IMR-90 (cell line): Measurements from ENCODE around the gene TMEM130. TPM values are rescaled to one million over a fixed set of nuclear protein-coding genes. Genes with fewer than 3 reads are reported as not detected.

Experiments used
- ATAC-seq: fragments of 200-7000 bp; cut with Tn5 transposase; 2 replicates; pipeline ENCODE4 v1.9.1; 2020; ENCODE audit warnings: low read depth, mild to moderate bottlenecking, moderate library complexity
- BruUV-seq: library from RNA; stranded (reverse); fragments of 400-500 nt; replicated peaks from 2 replicates; lab custom pipeline; 2021; lab: Mats Ljungman, UMichigan
- CTCF ChIA-PET: fragments of 300-600 bp; formaldehyde crosslinking; extraction: SDS; loops from one replicate; lab custom pipeline; 2021; ENCODE audit warnings: antibody characterized with exemption; lab: Yijun Ruan, JAX
- POLR2A ChIA-PET: fragments of 300-600 bp; sonication (Branson Sonifier 250); formaldehyde crosslinking; loops from one replicate; lab custom pipeline; 2022; ENCODE audit warnings: antibody characterized with exemption; ENCODE audit not compliant: unreplicated experiment; lab: Charles Lee
- DNase-seq: peaks from one replicate; pipeline ENCODE4 v3.0.0; 2013
- H2AFZ ChIP-seq: replicated peaks from 2 replicates; pipeline ENCODE3; 2013; ENCODE audit warnings: low read length, mild to moderate bottlenecking; ENCODE audit not compliant: poor library complexity
- H2AK5ac ChIP-seq: 2 replicates; pipeline ENCODE4 v1.6.1; 2013; ENCODE audit warnings: low read depth, low read length, inconsistent platforms
- H2AK9ac ChIP-seq: replicated peaks from 2 replicates; pipeline ENCODE3; 2013; ENCODE audit warnings: mild to moderate bottlenecking, low read depth, low read length, moderate library complexity; ENCODE audit not compliant: poor library complexity
- H2BK120ac ChIP-seq: 2 replicates; pipeline ENCODE4 v1.6.1; 2013; ENCODE audit warnings: low read depth, low read length, inconsistent platforms
- H2BK15ac ChIP-seq: 3 replicates; pipeline ENCODE4 v1.6.1; 2013; ENCODE audit warnings: low read depth, low read length, inconsistent platforms
- H2BK20ac ChIP-seq: 2 replicates; pipeline ENCODE4 v1.6.1; 2013; ENCODE audit warnings: low read depth, mild to moderate bottlenecking, inconsistent platforms, low read length, moderate library complexity
- H2BK5ac ChIP-seq: 2 replicates; pipeline ENCODE4 v1.6.1; 2013; ENCODE audit warnings: mild to moderate bottlenecking, low read depth, low read length, inconsistent platforms; ENCODE audit not compliant: poor library complexity, severe bottlenecking
- H3K14ac ChIP-seq: replicated peaks from 2 replicates; pipeline ENCODE4 v1.6.1; 2013; ENCODE audit warnings: low read depth, low read length, inconsistent platforms
- H3K18ac ChIP-seq: 2 replicates; pipeline ENCODE4 v1.6.1; 2013; ENCODE audit warnings: low read depth, low read length, control low read depth
- H3K23ac ChIP-seq: 2 replicates; pipeline ENCODE4 v1.6.1; 2013; ENCODE audit warnings: low read depth, low read length, inconsistent platforms
- H3K27ac ChIP-seq: 2 replicates; pipeline ENCODE4 v1.5.1; 2013; ENCODE audit warnings: mild to moderate bottlenecking, control low read depth, low read length; ENCODE audit not compliant: insufficient read depth
- H3K27me3 ChIP-seq: 2 replicates; pipeline ENCODE4 v1.6.1; 2013; ENCODE audit warnings: low read length; ENCODE audit not compliant: control insufficient read depth, insufficient read depth
- H3K36me3 ChIP-seq: 2 replicates; pipeline ENCODE4 v1.6.1; 2013; ENCODE audit warnings: low read length, mixed read lengths; ENCODE audit not compliant: control insufficient read depth, insufficient read depth
- H3K4ac ChIP-seq: 2 replicates; pipeline ENCODE4 v1.6.1; 2013; ENCODE audit warnings: low read depth, low read length, inconsistent platforms
- H3K4me1 ChIP-seq: 2 replicates; pipeline ENCODE4 v1.6.1; 2013; ENCODE audit warnings: low read length, mixed read lengths; ENCODE audit not compliant: control insufficient read depth, insufficient read depth
- H3K4me2 ChIP-seq: 2 replicates; pipeline ENCODE4 v1.6.1; 2013; ENCODE audit warnings: low read depth, mild to moderate bottlenecking, control low read depth, low read length, moderate library complexity
- H3K4me3 ChIP-seq: 2 replicates; pipeline ENCODE4 v1.5.1; 2013; ENCODE audit warnings: low read depth, mild to moderate bottlenecking, control low read depth, low read length, moderate library complexity; ENCODE audit not compliant: insufficient read depth
- H3K56ac ChIP-seq: 2 replicates; pipeline ENCODE4 v1.6.1; 2013; ENCODE audit warnings: low read length, inconsistent platforms; ENCODE audit not compliant: insufficient read depth; ENCODE audit errors: extremely low read depth
- H3K79me1 ChIP-seq, 2 experiments: 2 replicates each; pipeline ENCODE4 v1.6.1; 2013; ENCODE audit warnings: low read length in 2 of 2, inconsistent platforms in 1 of 2, low read depth in 1 of 2
- H3K9ac ChIP-seq: 2 replicates; pipeline ENCODE4 v1.6.1; 2013; ENCODE audit warnings: low read depth, low read length, control low read depth
- H3K9me1 ChIP-seq: 2 replicates; pipeline ENCODE4 v1.6.1; 2013; ENCODE audit warnings: low read length, inconsistent platforms; ENCODE audit not compliant: insufficient read depth
- H3K9me3 ChIP-seq: 2 replicates; pipeline ENCODE4 v1.6.1; 2013; ENCODE audit warnings: low read length; ENCODE audit not compliant: control insufficient read depth, insufficient read depth
- H4K20me1 ChIP-seq: 2 replicates; pipeline ENCODE4 v1.6.1; 2013; ENCODE audit warnings: low read length, inconsistent platforms; ENCODE audit not compliant: insufficient read depth
- H4K5ac ChIP-seq: 2 replicates; pipeline ENCODE4 v1.6.1; 2013; ENCODE audit warnings: mild to moderate bottlenecking, low read depth, low read length, control low read depth
- H4K8ac ChIP-seq, 2 experiments: 2 replicates each; pipeline ENCODE4 v1.6.1; 2013; ENCODE audit warnings: low read depth in 2 of 2, low read length in 2 of 2, control low read depth in 1 of 2, inconsistent platforms in 1 of 2
- H4K91ac ChIP-seq: 2 replicates; pipeline ENCODE4 v1.6.1; 2013; ENCODE audit warnings: low read depth, low read length, inconsistent platforms; ENCODE audit not compliant: insufficient read depth
- FOS ChIP-seq: fragments of 150-350 bp; IDR thresholded peaks from 2 replicates; pipeline ENCODE4 v1.6.1; 2016; ENCODE audit warnings: low read depth, low read length
- MAFK ChIP-seq: IDR thresholded peaks from 2 replicates; pipeline ENCODE4 v1.6.1; 2012; ENCODE audit warnings: low read depth, low read length, improper control_type of control experiment
- SMC3 ChIP-seq: fragments of 150-350 bp; IDR thresholded peaks from 2 replicates; pipeline ENCODE4 v1.6.1; 2016; ENCODE audit warnings: low read depth, mild to moderate bottlenecking, antibody characterized with exemption, low read length, moderate library complexity
- WGBS, 2 experiments: methylation state at CpG; one replicate each; pipeline versions ENCODE4 v1.1.5 to v1.1.7; 2013; ENCODE audit warnings: missing lambda C conversion rate in 2 of 2; ENCODE audit not compliant: insufficient read length in 1 of 2; ENCODE audit errors: extremely low coverage in 2 of 2; 5-methylcytosine and 5-hydroxymethylcytosine counted together
- dilution Hi-C: fragments of 300-500 bp; cut with HindIII; formaldehyde crosslinking; loops from one replicate; pipeline ENCODE4 v1.14.3; 2018; ENCODE audit warnings: low sequenced_read_pairs; ENCODE audit not compliant: unreplicated experiment
- in situ Hi-C: fragments of 300-500 bp; cut with MboI; formaldehyde crosslinking; loops from 3 replicates; pipeline ENCODE4 v1.14.3; 2019; ENCODE audit warnings: low sequenced_read_pairs, inconsistent platforms, mixed read lengths
- intact Hi-C: fragments of 100-400 bp; cut with micrococcal nuclease; formaldehyde crosslinking; loops from 2 replicates; pipeline ENCODE4 v1.10.0; 2022
- polyA plus RNA-seq, 3 experiments: library from polyadenylated mRNA; depleted of rRNA; stranded (reverse); fragments of >200 nt; gene quantifications; 2 replicates each; pipeline ENCODE4 v1.2.3, GENCODE V29; 2012; ENCODE audit warnings: low replicate concordance in 1 of 3
- total RNA-seq: library from RNA; depleted of rRNA; stranded (reverse); fragments of >200 nt; gene quantifications from 2 replicates; pipeline ENCODE4 v1.2.3, GENCODE V29; 2012

The TMEM130 gene
- total and polyA plus RNA-seq, 2 of the 4 experiments (the other 2 are of a cell fraction): 1.1 to 14.8 TPM

DNA sequence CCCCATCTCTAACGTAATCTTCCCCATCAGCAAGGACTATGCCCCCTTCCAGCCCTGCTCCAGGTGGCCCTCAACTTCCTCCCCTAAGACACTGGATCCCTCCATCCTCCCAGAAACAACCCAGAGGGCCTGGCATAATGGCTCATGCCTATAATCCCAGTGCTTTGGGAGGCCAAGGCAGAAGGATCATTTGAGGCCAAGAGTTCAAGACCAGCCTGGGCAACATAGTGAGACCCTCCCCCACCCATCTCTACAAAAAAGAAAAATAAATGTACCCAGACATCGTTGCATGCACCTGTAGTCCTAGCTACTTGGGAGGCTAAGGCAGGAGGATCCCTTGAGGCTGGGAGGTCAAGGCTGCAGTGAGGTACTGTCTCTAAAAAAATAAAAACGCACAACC is 42.6 kb downstream of the TMEM130 start:
- DNase-seq (no peak), ATAC-seq (no peak)
- Histone ChIP-seq H3K27me3 (peaks cover 5% of the 10 kb centered on the region), H4K20me1 (no peaks in the 10 kb centered on the region), H4K5ac (no peak overlapping the region), H2BK20ac (no peak overlapping the region), H2AK5ac (no peak overlapping the region), H3K9me3 (peaks cover 2% of the 10 kb centered on the region; the same call in 1 of the 2 replicates), H3K4me2 (no peak overlapping the region), H2BK5ac (no peak overlapping the region), H3K4me3 (no peak overlapping the region), H3K4me1 (no peaks in the 10 kb centered on the region), H3K4ac (no peak overlapping the region), H3K27ac (no peak overlapping the region), H3K9ac (no peak overlapping the region), H4K91ac (no peak overlapping the region), H2BK15ac (no peak overlapping the region), H3K56ac (no peak overlapping the region), H2AFZ (no peak overlapping the region), H3K79me1 (no peaks in the 10 kb centered on the region), H4K8ac (no peak overlapping the region), H3K14ac (no peak overlapping the region), H3K18ac (no peak overlapping the region), H2AK9ac (no peak overlapping the region), H3K36me3 (no peaks in the 10 kb centered on the region), H3K23ac (no peak overlapping the region), H3K9me1 (no peaks in the 10 kb centered on the region), H2BK120ac (no peak overlapping the region)
- in situ Hi-C loops: no loop called here
- BruUV-seq: no TSS peak
- dilution Hi-C loops: no loop called here
- TF ChIP-seq SMC3: no peak
- TF ChIP-seq FOS: no peak
- TF ChIP-seq MAFK: no peak
- ChIA-PET POLR2A (no interaction called here), CTCF (no interaction called here)
- 100% methylated on average over 1 of the region's 3 CpGs; no CpG with 5 or more reads in 1 of the 2 experiments for WGBS, 2 experiments
- intact Hi-C loops: no loop called here
